ENCODE measurements around the gene ACVR1. TPM values are rescaled to one million over a fixed set of nuclear protein-coding genes. Genes with fewer than 3 reads are reported as not detected.
A peak's percentile ranks its signal among the peaks of the same experiment; 100 is the strongest.

Gene ACVR1
- total RNA-seq, 1 experiment from 2014 or later: 11.1 TPM

DNA sequence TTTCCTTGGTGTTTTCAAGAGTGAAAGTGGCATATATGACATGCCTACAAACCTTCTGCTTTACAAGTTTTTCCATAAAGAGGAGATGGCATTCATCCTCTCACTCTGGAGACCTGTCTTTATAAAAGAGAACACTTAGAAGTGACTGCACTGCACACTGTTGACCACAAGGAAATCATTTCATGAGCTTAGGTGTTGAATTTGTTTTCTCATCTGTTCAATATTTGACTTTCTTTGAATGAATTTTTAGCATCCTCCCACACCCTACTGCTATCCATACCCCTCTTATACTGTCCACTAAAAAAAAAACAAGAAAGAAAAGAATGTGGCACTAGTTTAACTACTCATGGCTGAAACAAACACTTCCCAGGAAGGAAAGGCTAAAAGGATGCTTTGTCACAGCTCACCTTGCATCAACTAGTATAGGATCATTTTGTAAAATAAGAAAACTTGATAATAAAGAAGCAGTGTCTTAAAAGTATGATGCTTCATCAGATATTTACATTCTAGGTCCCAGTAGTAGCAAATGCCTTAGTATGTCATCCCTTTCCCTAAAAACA is 83.0 kb downstream of the ACVR1 start:
- no peaks in the 10 kb centered on the region for H3K4me1 Mint-ChIP-seq (ENCODE audit: low read depth, unreplicated experiment)
- H3K27me3 Mint-ChIP-seq (ENCODE audit: insufficient read depth, unreplicated experiment): no peaks in the 10 kb centered on the region
- Histone ChIP-seq H3K27me3 (replicated peaks; ENCODE audit: control insufficient read depth, insufficient read depth, low read length) (no peaks in the 10 kb centered on the region), H3K4me1 (no peaks in the 10 kb centered on the region), H3K4me3 (ENCODE audit: low read depth, low read length) (no peak overlapping the region), H3K9me3 (no peaks in the 10 kb centered on the region), H3K36me3 (ENCODE audit: control insufficient read depth, insufficient read depth, low read length) (no peaks in the 10 kb centered on the region)
- no peaks in the 10 kb centered on the region for H3K36me3 Mint-ChIP-seq (ENCODE audit: insufficient read depth, unreplicated experiment)
- ChIA-PET POLR2A (no interaction called here), CTCF (no interaction called here)
- TF ChIP-seq, protein P1, sequence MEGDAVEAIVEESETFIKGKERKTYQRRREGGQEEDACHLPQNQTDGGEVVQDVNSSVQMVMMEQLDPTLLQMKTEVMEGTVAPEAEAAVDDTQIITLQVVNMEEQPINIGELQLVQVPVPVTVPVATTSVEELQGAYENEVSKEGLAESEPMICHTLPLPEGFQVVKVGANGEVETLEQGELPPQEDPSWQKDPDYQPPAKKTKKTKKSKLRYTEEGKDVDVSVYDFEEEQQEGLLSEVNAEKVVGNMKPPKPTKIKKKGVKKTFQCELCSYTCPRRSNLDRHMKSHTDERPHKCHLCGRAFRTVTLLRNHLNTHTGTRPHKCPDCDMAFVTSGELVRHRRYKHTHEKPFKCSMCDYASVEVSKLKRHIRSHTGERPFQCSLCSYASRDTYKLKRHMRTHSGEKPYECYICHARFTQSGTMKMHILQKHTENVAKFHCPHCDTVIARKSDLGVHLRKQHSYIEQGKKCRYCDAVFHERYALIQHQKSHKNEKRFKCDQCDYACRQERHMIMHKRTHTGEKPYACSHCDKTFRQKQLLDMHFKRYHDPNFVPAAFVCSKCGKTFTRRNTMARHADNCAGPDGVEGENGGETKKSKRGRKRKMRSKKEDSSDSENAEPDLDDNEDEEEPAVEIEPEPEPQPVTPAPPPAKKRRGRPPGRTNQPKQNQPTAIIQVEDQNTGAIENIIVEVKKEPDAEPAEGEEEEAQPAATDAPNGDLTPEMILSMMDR (IDR thresholded peaks at IDR 0.05; ENCODE audit: insufficient read depth in 1 of 2, low read depth in 1 of 2, low read length in 1 of 2, severe bottlenecking in 1 of 2, unreplicated experiment in 1 of 2): peak in 1 of 2 experiments; percentile 15
- BruUV-seq (replicated peaks): no TSS peak
- no peak overlapping the region for H3K4me3 Mint-ChIP-seq (ENCODE audit: unreplicated experiment)
- no peak overlapping the region for H3K27ac Mint-ChIP-seq (ENCODE audit: unreplicated experiment)
- intact Hi-C loops (cut with micrococcal nuclease; ENCODE audit: unreplicated experiment): no loop called here
- DNase-seq: no peak
- H3K9me3 Mint-ChIP-seq (ENCODE audit: unreplicated experiment): no peaks in the 10 kb centered on the region

DNA sequence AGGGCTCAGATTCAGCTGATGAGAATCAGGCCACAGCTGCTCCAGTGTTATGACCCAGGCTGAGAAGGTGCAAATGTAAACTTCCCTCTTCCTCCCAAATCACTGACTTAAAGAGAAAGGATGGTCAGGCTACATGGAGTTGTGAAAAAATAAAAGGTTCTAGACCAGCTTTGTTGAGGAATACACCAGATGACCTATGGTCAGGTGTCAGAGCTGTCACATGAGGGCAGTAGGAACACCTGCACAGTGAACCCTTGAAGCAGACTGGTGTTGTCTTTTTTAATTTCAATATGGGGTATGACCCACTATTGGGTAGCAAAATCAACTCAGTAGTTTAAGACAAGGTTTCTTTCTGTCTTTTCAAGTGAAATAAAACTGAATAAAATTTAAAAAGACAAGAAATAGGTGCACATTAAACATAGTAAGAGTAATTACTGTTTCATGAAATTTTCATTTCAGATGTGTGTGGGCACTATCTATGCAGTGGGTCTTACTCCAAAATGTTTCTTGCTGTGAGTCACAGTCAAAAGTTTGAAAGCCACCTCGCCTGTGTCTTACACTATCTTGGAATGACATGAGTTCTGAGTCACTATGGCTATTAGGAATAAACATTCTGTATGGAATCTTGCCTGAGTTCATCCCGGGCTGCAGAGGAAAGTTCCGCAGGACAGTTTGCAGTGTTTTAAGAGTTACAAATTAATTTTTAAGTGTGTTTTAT is 83.6 kb downstream of the ACVR1 start:
- Mint-ChIP-seq H3K27ac (ENCODE audit: unreplicated experiment) (no peak overlapping the region), H3K4me3 (ENCODE audit: unreplicated experiment) (no peak overlapping the region), H3K4me1 (ENCODE audit: low read depth, unreplicated experiment) (no peaks in the 10 kb centered on the region), H3K36me3 (ENCODE audit: insufficient read depth, unreplicated experiment) (no peaks in the 10 kb centered on the region), H3K9me3 (ENCODE audit: unreplicated experiment) (no peaks in the 10 kb centered on the region), H3K27me3 (ENCODE audit: insufficient read depth, unreplicated experiment) (no peaks in the 10 kb centered on the region)
- ChIA-PET POLR2A (no interaction called here), CTCF (interaction anchor here (0.8 kb wide), 1 partner anchor 99 kb away, joined by 4 read pairs; no protein-coding TSS in a partner anchor)
- no peak for DNase-seq
- Histone ChIP-seq H3K4me1 (no peaks in the 10 kb centered on the region), H3K27me3 (replicated peaks; ENCODE audit: control insufficient read depth, insufficient read depth, low read length) (no peaks in the 10 kb centered on the region), H3K4me3 (ENCODE audit: low read depth, low read length) (no peak overlapping the region), H3K9me3 (no peaks in the 10 kb centered on the region), H3K36me3 (ENCODE audit: control insufficient read depth, insufficient read depth, low read length) (no peaks in the 10 kb centered on the region)
- no TSS peak for BruUV-seq (replicated peaks)
- intact Hi-C loops (cut with micrococcal nuclease; ENCODE audit: unreplicated experiment): no loop called here
- TF ChIP-seq, protein P1 (IDR thresholded peaks at IDR 0.05; ENCODE audit: insufficient read depth in 1 of 2, low read depth in 1 of 2, low read length in 1 of 2, severe bottlenecking in 1 of 2, unreplicated experiment in 1 of 2): peak in 1 of 2 experiments; percentile 3

DNA sequence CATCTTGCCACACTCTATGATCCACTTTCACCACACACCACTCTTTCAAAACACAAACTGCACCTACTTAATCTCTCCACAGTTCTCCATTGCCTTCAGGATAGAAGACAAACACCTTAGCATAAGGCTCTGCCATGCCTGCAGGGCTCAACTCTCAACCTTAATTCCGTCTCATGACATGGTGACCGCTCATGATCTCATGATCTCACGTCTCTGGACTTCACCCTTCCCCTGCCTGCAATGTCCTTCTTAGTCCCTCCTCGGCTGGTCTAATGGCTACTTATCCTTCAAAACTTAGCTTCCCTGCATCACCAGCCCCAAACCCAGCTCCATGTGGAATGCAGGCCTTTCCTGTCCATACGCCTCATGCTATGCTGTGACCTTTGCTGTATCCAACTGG is 85.3 kb downstream of the ACVR1 start:
- POLR2A ChIA-PET: no interaction called here
- Mint-ChIP-seq H3K9me3 (ENCODE audit: unreplicated experiment) (no peaks in the 10 kb centered on the region), H3K27ac (ENCODE audit: unreplicated experiment) (no peak overlapping the region), H3K27me3 (ENCODE audit: insufficient read depth, unreplicated experiment) (no peaks in the 10 kb centered on the region), H3K36me3 (ENCODE audit: insufficient read depth, unreplicated experiment) (no peaks in the 10 kb centered on the region), H3K4me3 (ENCODE audit: unreplicated experiment) (no peak overlapping the region), H3K4me1 (ENCODE audit: low read depth, unreplicated experiment) (no peaks in the 10 kb centered on the region)
- CTCF ChIA-PET: no interaction called here
- Histone ChIP-seq H3K36me3 (ENCODE audit: control insufficient read depth, insufficient read depth, low read length) (no peaks in the 10 kb centered on the region), H3K9me3 (no peaks in the 10 kb centered on the region), H3K4me1 (no peaks in the 10 kb centered on the region), H3K4me3 (ENCODE audit: low read depth, low read length) (no peak overlapping the region), H3K27me3 (replicated peaks; ENCODE audit: control insufficient read depth, insufficient read depth, low read length) (no peaks in the 10 kb centered on the region)
- TF ChIP-seq, protein P1 (IDR thresholded peaks at IDR 0.05; ENCODE audit: insufficient read depth in 1 of 2, low read depth in 1 of 2, low read length in 1 of 2, severe bottlenecking in 1 of 2, unreplicated experiment in 1 of 2): no peak
- no peak for DNase-seq
- intact Hi-C loops (cut with micrococcal nuclease; ENCODE audit: unreplicated experiment): no loop called here
- no TSS peak for BruUV-seq (replicated peaks)
